NOMO-1 treated with DMSO at 0.1 percent for 48 hours (cell line): ENCODE measurements around the gene RELL1.

Source experiments
- DNase-seq: peaks from one replicate; lab custom pipeline; 2025; ENCODE audit not compliant: unreplicated experiment; lab: John Stamatoyannopoulos, UW

Gene RELL1

DNA sequence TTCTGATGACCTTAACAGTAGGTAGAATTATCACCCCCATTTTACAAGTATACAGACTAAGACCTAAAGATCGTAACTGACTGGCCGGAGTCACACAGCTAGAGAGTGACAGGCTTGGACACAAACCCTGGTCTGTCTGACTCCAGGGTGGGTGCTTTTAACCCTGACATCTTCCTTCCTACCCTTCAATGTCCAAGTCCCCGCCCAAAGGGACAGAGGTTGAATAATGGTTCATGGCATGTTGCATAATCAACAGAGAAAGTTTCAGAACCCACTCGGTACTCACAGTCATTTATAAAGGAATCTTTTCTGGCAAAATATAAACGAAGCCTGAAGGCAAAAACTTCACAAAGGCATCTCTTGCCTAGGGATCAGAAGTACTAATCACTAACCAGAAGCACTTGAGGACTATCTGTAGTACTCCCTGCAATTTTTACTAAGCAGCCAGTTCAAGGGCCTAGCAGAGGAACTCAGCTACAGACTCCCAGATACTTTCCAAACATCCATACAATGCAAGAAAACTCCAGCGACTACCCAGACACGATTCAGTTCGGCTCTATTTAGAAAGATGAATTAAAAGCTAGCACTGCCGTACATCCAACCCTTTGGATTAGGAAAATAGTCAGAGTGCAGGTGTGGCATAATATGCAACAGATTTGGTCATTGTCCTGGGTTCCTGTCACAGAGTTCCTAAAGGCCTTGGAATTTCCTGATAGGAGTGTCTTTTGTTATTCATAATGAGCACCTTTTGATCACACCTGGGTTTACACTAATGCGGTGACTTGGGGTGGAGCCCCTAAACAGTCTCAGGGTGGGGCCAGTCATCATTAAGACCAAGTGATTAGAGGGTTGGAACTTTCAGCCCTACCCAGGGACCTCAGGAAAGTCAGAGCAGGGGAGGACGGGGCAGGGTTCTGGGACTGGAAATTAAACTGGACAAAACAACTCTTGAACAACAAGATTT lies 44.0 kb downstream of the RELL1 start:
- no peak for DNase-seq

GRCh38 chr4:37641352-37641751 lies 44.8 kb downstream of the RELL1 start:
- DNase-seq = no peak

GRCh38 chr4:37639551-37640285 lies 46.5 kb downstream of the RELL1 start:
- no peak for DNase-seq

DNA sequence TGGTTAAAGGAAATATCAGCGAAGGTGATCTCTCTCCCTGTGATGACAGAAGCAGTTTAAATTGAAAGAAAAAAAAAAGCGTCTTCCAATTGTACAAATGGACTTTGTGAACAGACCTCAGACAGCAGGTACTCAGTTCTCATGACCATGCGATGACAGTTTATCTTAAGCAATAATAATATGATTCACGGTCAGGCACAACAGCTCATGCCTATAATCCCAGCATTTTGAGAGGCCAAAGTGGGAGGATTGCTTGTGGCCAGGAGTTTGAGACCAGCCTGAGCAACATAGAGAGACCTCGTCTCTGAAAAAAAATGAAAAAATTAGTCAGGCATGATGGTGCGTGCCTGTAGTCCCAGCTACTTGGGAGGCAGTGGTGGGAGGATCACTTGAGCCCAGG lies 51.0 kb downstream of the RELL1 start:
- no peak for DNase-seq

GRCh38 chr4:37634180-37634579 lies 52.0 kb downstream of the RELL1 start:
- no peak for DNase-seq

DNA sequence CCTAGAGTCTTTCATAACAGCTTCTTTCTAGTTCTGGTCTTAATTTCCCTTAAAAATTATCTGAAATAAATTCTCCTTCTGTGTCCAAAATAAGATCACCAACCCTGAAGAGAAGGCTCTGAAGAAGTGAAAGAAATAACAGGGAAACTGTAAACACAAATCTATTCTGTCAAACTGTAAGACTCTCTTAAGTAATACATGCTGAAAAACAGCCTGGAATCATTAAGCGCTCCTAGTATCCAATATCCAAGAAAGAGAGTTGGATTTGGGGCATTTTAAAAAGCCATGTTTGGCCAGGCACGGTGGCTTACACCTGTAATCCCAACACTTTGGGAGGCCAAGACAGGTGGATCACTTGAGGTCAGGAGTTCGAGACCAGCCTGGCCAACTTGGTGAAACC lies 53.3 kb downstream of the RELL1 start:
- no peak for DNase-seq

GRCh38 chr4:37631551-37631950 lies 54.6 kb downstream of the RELL1 start:
- no peak for DNase-seq

- no peak for DNase-seq
Measured at GRCh38 chr4:37629713-37630112, 56.5 kb downstream of the RELL1 start.

DNA sequence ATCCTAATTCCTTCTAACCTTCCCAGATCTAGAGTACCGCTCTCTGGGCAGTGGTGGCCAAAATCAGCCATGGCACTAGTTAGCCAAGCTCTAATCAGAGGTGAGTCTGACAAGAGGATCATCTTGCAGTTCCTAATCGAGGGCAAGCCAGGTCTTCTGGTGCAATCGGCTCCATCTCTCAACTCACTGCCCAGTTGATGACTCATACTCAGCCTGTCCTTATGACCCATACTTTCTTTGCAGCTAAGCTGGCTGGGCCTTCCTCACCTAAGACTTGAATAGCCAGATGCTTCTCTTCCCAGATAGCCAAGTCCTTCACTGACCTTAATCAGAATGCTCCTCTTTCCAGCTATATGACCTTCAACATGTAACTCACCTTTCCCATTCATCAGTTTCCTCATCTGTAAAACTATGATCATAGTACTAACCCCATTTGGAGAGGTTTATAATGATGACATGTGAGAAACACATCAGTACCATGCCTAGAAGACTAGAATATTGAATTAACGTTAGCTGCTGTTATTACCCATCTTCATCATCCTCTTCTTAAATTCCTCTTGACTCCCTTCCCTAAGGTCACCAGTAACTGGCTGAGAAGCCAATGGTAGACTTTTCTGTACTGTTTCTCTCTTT lies 57.1 kb downstream of the RELL1 start:
- DNase-seq = no peak

DNA sequence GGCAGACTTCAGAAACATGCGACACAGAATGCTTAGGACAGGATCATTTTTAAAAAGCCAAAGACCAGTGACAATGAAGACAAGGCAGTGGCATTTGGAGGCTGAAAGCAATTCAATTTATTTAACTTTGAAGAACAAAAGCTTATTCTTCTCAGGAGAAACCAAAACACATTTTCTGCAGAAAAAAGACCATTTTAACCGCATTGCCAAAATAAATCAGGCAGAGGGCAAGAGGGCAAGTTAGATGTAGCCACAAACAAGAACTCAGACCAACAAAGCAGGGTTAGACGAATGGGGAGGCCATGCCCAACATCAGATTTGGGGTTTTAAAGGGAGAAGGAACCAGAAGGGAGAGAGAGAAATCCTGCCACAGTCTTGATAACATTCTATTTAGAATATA lies 58.9 kb downstream of the RELL1 start:
- no peak for DNase-seq

DNA sequence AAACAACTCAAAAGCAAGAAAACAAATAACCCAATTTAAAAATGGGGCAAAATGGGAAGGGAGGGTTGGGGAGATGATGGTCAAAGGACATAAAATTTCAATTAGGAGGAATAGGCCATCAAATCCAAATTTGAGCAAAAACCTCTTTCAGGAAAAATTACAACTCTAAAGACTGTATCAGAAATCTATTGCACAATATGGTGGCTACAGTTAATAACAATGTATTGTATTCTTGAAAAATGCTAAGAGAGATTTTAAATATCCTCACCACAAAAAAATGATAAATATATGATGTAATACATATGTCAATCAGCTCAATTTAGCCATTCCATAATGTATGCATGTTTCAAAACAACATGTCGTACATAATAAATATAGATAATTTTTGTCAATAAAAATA lies 60.7 kb downstream of the RELL1 start:
- no peak for DNase-seq

DNA sequence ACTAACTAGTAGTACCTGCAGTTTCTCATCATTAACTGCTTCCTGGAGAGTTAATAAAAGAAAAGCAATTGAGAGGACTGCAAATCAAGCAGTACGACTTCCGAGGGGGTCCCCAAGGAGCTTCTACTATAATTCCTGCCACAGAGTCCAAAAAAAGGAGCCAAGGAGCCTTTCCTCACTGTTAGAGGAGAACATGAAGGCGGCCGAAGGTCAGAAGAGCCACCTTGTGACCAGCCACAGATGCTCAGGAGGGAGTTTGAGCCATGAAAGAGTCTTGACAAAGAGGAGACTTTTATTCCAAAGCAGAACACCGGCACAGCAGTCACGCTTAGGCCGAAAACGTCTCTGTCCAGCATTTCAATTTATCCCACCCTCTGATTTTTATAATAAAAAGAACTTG lies 62.2 kb downstream of the RELL1 start:
- DNase-seq = no peak

- DNase-seq = no peak
Measured at GRCh38 chr4:37623125-37623524, 63.1 kb downstream of the RELL1 start.

- peak; percentile 25 for DNase-seq
Measured at GRCh38 chr4:37620176-37620575, 66.0 kb downstream of the RELL1 start.

- DNase-seq = no peak
Measured at GRCh38 chr4:37615720-37616063, 70.5 kb downstream of the RELL1 start.

GRCh38 chr4:37615059-37615719 lies 71.0 kb downstream of the RELL1 start:
- DNase-seq = no peak

GRCh38 chr4:37612811-37613210 lies 73.4 kb downstream of the RELL1 start:
- DNase-seq = no peak

DNA sequence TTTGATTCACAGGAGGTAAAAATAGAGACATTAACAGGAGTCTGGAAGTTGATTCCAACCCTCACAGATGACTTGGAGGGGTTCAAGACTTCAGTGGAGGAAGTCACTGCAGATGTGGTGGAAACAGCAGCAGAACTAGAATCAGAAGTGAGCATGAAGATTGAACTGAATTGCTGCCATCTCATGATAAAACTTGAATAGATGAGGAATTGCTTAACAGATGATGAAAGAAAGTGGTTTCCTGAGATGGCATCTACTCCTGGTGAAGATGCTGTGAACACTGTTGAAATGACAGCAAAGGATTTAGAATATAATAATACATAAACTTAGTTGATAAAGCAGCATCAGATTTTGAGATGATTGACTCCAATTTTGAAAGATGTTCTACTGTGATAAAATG lies 76.5 kb downstream of the RELL1 start:
- peak; percentile 55 for DNase-seq

- DNase-seq = no peak
Measured at GRCh38 chr4:37607018-37607417, 79.2 kb downstream of the RELL1 start.

- DNase-seq = no peak
Measured at GRCh38 chr4:37605843-37606565, 80.2 kb downstream of the RELL1 start.

DNA sequence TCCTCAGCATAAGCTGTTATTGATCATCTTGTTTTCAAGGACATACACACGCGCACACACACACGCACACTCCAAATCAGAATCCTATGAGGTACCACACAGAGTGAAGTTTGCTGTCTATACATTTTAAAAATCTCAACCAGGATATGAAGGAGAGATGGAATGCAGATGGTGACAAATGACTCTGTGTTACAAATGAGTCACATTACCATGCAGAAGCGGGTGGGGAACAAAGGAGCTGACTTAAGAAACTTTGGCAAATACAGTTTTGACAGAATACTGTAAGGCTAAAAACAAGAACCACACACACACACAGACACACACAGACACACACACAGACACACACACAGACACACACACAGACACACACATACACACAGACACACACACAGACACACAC lies 81.7 kb downstream of the RELL1 start:
- no peak for DNase-seq
